Measurements from ENCODE around the gene ATF2.

DNA sequence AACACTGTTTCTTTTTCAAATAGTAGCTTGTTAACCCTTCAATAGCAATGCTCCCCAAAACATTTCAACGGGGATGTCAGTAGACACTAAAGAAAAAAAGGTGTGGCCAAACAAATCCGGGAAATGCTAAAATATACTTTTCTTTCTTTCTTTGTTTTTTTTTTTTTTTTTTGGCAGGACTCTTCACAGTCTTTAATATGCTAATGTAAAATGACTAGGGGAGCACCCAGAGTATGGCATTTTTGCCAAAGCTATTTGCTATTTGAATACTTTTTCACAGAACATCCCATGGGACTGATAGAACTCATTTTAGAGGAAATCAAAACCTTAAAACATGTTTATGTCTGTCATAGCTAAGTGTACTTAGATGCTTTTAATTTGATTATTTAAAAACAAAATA is 32.1 kb downstream of the ATF2 start:
- TF ChIP-seq EZH2 (IDR thresholded peaks at IDR 0.05; ENCODE audit: borderline replicate concordance) (no peak), EZH2phosphoT487 (IDR thresholded peaks at IDR 0.05; ENCODE audit: low read depth, severe bottlenecking, unreplicated experiment) (no peak)
- TF ChIP-seq, protein P1, sequence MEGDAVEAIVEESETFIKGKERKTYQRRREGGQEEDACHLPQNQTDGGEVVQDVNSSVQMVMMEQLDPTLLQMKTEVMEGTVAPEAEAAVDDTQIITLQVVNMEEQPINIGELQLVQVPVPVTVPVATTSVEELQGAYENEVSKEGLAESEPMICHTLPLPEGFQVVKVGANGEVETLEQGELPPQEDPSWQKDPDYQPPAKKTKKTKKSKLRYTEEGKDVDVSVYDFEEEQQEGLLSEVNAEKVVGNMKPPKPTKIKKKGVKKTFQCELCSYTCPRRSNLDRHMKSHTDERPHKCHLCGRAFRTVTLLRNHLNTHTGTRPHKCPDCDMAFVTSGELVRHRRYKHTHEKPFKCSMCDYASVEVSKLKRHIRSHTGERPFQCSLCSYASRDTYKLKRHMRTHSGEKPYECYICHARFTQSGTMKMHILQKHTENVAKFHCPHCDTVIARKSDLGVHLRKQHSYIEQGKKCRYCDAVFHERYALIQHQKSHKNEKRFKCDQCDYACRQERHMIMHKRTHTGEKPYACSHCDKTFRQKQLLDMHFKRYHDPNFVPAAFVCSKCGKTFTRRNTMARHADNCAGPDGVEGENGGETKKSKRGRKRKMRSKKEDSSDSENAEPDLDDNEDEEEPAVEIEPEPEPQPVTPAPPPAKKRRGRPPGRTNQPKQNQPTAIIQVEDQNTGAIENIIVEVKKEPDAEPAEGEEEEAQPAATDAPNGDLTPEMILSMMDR (IDR thresholded peaks at IDR 0.05; ENCODE audit: poor library complexity) = no peak
